Hematopoietic multipotent progenitor cell treated with erythropoietin and hydrocortisone succinate and interleukin-3 and kit ligand, for 6 days (in vitro differentiated cells): Measurements from ENCODE around the gene ELK1.
"Not testable (repeated sequence)": the region's sequence is repeated elsewhere in the genome, so short reads cannot be mapped to it uniquely, and the experiment has no call there.

Experiments used
- DNase-seq: peaks from one replicate; pipeline ENCODE4 v3.0.0-alpha.2; 2015

Gene ELK1

GRCh38 chrX:47610511-47610910 is 39.9 kb downstream of the ELK1 start:
- no peak for DNase-seq

GRCh38 chrX:47608130-47608810 is 42.1 kb downstream of the ELK1 start:
- peak; percentile 33 for DNase-seq

- no peak for DNase-seq
Observed at GRCh38 chrX:47607091-47607490, 43.3 kb downstream of the ELK1 start.

GRCh38 chrX:47605024-47605423 is 45.3 kb downstream of the ELK1 start:
- no peak for DNase-seq

- DNase-seq, result not testable (repeated sequence)
Observed at GRCh38 chrX:47603125-47603524, 47.2 kb downstream of the ELK1 start.

GRCh38 chrX:47597222-47597621 is 53.1 kb downstream of the ELK1 start:
- DNase-seq, result no peak

- DNase-seq, result no peak
Observed at GRCh38 chrX:47596256-47596655, 54.1 kb downstream of the ELK1 start.

- no peak for DNase-seq
Observed at GRCh38 chrX:47595716-47596251, 54.6 kb downstream of the ELK1 start.

GRCh38 chrX:47593522-47593921 is 56.8 kb downstream of the ELK1 start:
- no peak for DNase-seq

- no peak for DNase-seq
Observed at GRCh38 chrX:47590984-47591383, 59.4 kb downstream of the ELK1 start.

GRCh38 chrX:47587906-47588735 is 62.2 kb downstream of the ELK1 start:
- no peak for DNase-seq

GRCh38 chrX:47587091-47587891 is 63.1 kb downstream of the ELK1 start:
- no peak for DNase-seq

- no peak for DNase-seq
Observed at GRCh38 chrX:47586043-47586787, 64.1 kb downstream of the ELK1 start.
